Endometrial microvascular endothelial cells (primary cell): ENCODE results near the gene SEMA3D. TPM values are rescaled to one million over a fixed set of nuclear protein-coding genes. Genes with fewer than 3 reads are reported as not detected.

Experiments
- in situ Hi-C: cut with HindIII; loops from 2 replicates; pipeline ENCODE4 v1.10.0; 2017; ENCODE audit warnings: low sequenced_read_pairs, low pct_unique_long_range_greater_than_20kb; ENCODE audit errors: inconsistent ontology term
- total RNA-seq: library from RNA; depleted of rRNA; stranded (reverse); fragments of >200 nt; gene quantifications from one replicate; pipeline ENCODE4 v1.2.3, GENCODE V29; 2015; ENCODE audit errors: inconsistent ontology term

SEMA3D gene
- total RNA-seq, 1 donor from 2014 or later = 4.1 TPM

DNA sequence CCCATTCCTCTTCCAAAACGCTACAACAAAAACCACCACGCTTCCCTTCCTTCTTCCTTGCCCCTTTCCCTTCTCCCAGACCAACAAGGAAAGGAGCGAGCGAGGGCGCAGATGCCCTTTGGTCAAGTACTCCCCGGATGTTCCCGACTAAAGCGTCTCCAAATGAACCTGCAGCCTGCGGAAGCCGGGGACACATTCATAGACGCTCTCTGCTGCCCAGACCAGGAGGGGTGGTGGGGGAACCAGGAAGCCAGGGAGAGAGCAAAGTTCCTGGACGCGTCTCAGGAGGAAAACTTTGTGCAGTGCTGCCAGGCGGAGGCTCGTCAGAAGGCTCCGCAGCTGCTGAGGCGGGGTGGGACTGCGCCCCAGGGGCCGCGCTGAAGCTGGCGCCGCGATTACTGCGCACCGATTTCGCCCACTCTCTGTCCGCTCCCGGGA is 754 bp downstream of the SEMA3D start:
- in situ Hi-C loops = no loop called here

DNA sequence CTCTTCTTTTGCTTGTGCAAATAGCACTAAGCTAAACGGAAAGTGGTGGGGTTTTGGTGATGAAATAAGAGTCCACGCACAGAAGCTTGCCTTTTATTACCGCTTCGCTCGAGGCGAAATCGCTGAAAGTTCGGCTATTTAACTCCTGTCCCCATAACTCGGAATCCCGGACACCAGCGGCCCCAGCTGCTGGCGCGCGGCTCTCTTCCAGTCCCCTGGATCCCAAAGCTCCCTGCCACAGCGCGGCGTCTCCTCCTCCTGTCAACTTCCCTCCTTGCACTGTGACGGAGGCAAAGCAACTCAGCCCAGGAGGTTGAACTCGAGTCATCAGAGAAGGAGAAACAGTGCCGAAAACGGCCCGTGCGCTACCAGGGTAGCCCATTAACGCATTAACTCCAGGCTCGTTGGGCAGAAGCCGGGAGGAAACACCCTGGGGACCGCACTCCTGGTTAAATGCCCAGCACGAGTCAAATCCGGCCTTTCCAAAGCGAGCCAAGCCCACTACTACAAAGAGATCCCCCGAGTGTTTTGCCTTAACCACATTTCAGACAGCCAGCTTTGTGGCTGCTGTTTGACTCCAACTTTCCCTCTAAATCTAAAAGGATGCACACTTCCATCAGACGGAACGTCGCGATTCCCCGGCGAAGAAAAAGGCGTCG is 1.3 kb downstream of the SEMA3D start:
- in situ Hi-C loops = no loop called here

DNA sequence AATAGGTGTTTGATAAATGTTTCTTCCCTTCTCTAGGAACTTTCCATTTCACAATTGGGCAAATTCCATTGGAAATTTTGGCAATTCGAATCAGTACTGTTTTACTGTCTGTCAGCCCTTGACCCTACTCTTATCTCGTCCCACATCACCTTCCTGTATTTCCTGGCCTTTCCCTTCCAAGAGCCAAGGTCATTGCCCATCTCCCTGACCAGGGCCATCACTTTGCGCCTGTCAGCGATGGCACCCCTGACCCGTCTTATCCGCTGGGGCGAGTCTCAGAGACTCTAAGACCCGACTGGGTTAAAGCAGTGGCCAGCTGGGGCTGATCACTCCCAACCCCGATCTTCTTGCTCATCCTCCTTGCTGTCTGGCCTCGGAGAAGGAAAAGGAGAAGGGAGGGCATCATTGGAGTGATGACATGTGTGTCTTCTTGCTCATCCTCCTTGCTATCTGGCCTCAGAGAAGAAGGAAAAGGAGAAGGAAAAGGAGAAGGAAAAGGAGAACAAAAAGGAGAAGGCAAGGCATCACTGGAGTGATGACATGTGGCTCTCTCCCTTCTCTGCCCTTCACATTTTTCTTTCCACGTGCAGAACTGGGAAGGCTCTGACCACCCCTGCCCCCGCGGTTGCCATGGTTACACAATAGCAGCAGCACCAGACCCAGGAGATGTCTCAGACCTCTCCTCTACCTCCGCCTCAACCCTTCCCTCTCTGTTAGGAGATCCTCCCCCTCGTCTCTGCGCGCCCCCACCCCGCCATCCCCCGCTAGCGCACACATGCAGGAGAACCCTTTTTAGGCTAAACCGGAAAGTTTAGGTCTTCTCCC is 2.0 kb downstream of the SEMA3D start:
- in situ Hi-C loops = no loop called here

DNA sequence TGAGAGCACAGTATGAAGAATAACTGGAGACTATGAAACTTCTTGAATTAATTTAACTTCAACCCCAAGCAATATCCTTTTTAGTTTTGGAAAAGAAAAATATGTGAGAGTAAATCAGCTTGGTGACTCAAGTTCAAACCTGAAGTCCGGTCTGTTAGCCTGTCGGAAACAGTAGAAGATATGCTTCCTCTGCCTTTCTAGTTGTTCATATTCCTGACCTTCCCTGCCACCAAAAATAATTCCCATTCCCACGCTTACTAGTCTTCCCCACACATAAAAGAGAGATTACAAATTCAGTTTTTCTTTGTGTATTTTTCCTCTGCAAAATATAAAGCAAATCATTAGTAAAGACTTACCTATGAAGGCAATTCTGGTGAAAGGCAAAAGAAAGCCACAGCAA is 3.6 kb downstream of the SEMA3D start:
- in situ Hi-C loops = no loop called here

DNA sequence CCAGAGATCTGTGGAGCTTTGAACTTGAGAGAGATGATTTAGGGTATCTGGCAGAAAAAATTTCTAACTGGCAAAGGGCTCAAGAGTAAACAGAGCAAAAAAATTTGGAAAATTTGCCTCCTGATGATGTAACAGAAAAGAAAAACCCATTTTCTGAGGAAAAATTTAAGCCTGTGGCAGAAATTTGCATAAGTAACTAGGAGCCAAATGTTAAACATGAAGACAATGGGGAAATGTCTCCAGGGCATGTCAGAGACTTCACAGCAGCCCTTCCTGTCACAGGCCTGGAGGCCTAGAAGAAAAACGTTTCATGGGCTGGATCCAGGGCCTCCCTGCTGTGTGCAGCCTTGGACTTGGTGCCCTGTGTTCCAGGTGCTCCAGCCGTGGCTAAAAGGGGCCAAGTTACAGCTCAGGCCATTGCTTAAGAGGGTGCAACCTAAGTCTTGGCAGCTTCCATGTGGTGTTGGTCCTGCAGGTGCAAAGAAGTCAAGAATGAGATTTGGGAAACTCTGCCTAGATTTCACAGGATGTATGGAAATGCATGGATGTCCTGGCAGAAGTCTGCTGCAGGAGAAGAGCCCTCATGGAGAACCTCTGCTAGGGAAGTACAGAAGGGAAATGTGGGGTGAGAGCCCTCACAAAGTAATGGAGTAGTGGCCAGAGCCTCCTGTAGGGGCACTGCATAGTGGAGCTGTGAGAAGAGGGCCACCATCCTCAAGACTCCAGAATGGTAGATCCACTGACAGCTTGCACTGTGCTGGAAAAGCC is 8.1 kb downstream of the SEMA3D start:
- in situ Hi-C loops = no loop called here

DNA sequence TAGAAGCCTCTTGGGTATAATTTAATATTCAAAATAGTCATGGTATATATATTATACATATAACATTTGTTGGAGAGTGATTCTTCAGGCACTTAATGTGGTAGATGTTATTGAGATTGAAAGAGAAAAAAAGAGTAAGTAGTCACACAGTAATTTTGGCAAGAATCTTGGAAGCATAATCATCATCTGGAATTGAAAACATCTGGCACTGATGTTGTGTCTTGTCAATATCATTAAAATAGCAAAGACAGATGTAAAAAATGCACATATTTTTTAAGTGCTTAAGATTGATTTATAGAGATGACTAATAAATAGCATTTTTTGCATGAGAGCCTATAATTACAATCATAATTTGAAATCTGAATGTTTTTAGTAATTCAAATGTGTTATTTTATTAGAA is 9.5 kb downstream of the SEMA3D start:
- in situ Hi-C loops = no loop called here

DNA sequence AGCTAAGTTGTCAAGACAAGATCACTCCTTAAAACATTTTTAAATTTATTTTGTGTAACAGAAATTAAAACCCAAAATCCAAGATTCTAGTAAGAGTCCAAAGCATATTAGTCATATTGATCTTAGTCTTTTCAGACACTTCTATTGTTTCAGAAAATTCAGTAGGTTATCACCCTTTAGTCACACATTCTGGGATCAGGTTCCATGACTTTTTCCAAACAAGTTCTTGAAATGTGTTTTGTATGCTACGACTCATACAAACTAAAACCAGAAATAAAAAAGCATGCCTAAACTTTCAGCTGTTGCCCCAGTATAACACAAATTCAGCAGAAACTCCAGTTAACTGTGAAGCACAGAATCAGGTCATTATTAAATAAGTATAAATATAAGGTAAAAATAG is 10.7 kb downstream of the SEMA3D start:
- in situ Hi-C loops = no loop called here

DNA sequence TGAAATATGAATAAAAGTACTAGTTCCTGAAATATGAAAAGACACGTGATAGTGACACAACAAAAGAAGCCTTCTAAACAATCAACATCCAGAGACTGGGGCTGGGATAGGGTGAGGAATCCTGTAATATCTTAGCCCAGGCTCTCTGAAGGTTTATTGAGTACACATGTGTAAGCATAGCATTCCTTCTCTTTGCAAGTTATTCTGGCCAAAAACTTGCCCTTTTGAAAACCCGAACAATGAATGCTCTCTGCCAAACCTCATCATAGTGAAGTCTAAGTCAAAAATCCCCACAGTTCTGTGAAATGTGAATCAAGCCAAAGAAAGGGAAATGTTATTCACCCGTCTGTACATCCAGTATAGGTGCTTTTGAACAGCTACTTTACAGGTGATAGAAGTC is 11.6 kb downstream of the SEMA3D start:
- in situ Hi-C loops = no loop called here

DNA sequence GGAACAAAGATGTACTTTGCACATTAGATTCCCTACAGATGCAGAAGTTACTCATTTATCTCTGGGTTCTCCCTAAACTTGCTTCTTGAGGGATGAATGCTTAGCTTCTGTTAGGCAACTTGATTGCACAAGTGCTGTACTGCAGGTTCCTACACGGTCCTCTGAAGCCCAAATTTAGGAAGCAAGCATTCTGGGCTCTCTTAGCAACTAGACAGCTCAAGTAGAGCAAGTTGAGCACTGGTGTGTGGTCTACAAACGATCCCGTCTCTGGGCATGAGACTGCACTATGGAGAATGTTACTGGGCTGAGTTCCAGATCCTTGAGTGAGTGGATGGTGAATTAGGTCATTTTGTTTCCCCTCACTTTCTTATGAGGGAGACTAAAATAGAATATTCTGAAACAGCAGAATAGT is 14.3 kb downstream of the SEMA3D start:
- in situ Hi-C loops = no loop called here

DNA sequence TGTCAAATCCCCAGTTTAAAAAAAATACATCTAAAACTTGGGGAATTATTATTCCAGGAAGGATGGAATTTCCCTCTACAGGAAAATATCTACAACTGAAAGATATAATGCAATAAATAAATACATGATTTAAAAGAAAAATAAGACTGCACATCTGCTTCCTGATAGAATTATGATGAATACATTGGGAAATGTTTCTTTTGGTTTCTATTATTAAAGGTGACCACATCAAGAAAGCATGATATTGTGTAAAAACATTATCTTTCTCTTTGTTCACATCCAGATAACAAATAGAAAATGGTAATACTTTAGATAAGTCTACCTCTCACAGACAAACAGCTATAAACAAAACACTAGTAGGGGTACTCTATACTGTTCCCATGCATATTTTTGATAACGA is 19.2 kb downstream of the SEMA3D start:
- in situ Hi-C loops = no loop called here

DNA sequence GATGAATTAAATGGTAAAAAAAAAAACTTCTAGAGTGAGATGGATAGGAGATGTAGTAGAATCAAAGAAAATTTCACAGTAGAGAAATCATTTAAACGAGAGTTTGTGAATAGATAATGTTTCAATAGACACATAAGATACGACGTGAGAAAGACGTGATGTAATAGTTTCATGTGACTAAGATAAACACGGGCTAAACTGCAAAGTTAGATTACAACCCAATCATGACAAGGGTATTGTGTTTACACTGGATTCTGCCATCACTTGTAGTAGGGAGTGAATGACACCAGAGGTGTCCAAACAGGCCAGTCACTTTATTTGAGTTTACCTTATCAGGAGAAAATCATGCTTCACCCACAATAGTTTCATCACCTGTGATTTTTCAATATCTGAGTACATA is 21.6 kb downstream of the SEMA3D start:
- in situ Hi-C loops = no loop called here

DNA sequence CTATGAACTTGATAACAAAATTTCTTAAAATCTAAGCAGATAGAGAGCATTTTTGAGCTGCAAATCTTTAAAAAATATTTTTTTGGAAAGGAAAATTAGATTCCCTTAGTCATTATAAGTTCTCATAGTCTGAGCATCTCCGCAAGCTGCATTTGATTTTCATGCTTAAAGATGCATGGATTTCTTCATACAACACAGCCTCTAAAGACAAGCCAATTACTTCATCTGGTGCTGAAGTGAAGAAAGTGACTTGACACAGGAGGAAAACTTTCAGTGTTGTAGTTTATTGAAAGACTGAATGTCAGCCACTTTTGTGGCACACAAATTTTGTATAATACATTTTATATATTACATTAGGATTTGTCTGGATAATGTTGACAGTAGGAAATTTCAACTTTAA is 22.5 kb downstream of the SEMA3D start:
- in situ Hi-C loops = no loop called here

DNA sequence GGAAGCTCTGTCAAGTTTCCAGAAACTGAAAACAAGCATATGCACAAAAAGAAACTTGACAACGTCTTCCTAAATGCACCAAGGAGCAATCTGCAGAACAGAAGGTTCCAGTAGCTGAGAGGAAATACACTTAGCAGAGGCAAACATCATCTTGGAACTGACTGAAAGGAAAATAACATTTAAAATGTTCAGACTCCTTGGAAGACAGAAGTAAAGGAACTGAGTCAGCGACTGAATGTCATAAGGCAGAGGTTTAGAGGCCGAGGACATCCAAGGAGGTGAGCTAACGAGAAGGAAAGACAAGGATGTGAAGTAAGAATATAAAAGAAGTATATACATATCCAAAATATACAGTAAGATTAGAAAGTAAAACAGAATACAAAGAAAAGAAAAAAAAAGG is 24.1 kb downstream of the SEMA3D start:
- in situ Hi-C loops = no loop called here

DNA sequence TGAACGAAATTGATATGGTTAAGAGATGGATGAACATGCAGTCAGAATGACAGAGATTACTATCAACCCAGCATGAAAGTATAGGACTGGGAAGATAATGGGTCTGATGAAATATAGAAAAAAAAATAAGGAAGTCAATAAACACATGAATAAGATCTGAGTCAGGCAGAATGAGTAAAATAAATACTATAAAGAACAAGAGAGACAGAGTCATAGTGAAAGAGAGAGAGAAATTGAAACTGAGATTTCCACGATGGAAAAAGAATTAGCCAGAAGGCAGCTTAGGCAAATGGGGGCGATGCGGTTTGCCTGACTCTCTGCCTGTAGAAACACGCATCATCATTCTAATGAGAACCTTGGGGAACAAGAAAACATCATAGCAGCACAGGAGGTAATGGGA is 26.6 kb downstream of the SEMA3D start:
- in situ Hi-C loops = no loop called here

DNA sequence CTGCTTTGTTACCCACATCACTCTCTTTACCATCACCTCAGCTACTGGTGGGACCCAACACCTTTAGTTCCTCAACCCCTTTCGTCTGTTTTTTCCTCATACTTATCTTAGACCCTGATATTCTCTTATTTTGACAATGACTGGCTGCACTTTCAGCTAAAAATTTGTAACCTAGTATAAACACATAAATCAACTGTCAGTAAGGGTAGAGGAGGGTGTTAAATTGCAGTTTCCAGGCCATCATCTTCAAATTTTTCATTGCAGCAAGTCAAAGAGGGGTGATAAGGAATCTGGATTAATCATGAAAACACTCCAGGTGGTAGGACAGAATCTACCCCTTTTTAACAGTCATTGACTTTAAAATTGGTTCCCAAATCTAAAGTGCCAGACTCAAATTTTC is 27.9 kb downstream of the SEMA3D start:
- in situ Hi-C loops = no loop called here

DNA sequence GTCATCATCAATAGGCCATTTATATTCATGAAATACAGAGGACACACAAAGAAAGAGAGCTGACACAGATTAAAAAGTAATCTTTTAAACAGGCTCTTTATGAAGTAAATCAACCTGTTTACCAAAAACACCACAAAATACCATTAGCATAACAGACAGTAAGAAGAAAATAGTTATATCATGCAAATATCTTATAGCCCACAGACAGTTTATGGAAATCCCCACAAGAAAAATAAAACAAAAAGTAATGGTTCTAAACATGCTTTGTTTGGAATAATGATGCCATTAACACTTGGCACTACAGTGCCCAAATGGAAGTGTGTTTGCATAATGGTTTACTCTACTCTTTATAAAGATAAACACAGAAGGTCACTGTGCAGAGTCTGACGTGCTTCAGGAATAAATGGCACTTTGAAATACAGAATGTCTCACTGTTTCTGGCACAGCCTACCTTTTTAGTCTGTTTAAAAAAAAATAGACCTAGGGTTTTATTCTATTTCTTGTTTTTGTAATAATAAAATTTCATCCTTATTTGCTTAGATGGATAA is 30.1 kb downstream of the SEMA3D start:
- in situ Hi-C loops = no loop called here

DNA sequence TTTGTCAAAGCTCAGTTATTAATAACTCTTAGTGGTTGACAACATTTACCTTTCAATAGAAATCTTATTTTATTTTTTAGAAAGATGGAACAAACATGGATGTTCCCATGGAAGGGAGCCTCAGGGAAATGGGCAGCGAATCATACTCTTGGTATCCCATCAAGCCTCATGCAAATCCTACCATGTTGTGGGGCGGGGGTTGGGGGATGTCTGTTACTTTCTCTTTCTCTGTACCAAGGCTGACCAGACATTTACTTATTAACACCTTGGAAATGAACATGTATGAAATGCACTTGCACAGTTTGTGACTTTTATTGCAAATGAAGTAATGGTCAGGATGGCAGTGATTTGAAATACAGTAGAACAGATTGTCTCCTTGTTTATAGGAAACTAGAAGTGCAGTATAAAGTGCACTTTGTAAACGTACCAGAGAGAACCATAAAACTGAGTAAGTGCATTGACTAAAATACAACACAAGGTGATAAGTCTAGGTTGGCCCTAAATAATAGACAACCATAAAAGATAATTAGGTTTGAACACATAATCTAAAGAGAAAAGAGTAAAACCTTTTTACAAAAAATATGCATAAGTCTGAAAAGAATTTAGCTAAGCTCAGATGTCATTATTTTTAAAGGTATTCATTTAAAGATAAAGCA is 32.4 kb downstream of the SEMA3D start:
- in situ Hi-C loops = no loop called here

DNA sequence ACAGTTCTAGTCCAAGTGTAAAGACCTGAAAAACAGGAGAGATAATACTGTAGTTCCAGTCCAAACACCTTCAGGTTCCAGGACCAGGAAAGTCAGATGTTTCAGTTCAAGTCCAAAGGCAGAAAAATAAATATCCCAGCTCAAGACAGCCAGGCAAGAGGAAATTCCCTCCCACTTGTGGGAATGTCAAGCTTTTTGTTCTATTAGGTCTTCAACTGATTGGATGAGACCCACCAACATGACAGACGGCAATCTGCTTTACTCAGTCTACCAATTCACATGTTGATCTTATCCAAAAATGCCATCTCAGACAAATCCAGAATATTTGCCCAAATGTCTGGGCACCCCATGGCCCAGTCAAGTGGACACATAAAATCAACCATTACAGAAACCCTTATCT is 33.1 kb downstream of the SEMA3D start:
- in situ Hi-C loops = no loop called here

DNA sequence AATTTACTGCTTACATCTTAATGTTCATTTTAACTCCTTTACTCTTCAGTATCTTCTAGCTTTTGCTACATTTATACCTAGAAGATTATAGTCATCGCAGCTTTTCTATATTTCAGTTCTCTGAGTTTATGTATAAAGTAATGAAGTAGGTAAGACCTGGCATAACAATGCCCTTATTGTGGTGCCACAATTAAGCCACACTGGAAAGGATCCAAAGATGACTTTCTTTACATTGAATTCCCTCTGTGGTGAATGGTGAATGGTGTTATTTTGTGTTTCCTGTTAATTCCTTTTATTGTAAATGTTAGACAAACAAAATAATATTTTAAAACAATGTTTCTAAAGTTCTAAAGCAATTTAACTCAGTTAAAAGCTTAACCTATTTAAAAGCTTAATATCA is 36.2 kb downstream of the SEMA3D start:
- in situ Hi-C loops = no loop called here
